PC-3 (cell line): ENCODE measurements around the gene WDR33. TPM values are rescaled to one million over a fixed set of nuclear protein-coding genes. Genes with fewer than 3 reads are reported as not detected.
A peak's percentile ranks its signal among the peaks of the same experiment; 100 is the strongest.

Experiments used
- ATAC-seq: fragments of 200-7000 bp; cut with Tn5 transposase; 2 replicates; pipeline ENCODE4 v1.9.1; 2020; ENCODE audit warnings: mild to moderate bottlenecking, moderate library complexity
- BruUV-seq: library from RNA; stranded (reverse); fragments of 400-500 nt; replicated peaks from 2 replicates; lab custom pipeline; 2021; lab: Mats Ljungman, UMichigan
- CTCF ChIA-PET: fragments of 300-600 bp; sonication (Branson Sonifier 250); formaldehyde crosslinking; loops from one replicate; lab custom pipeline; 2022; ENCODE audit warnings: antibody characterized with exemption; lab: Charles Lee
- POLR2A ChIA-PET: fragments of 300-600 bp; sonication (Branson Sonifier 250); formaldehyde crosslinking; loops from one replicate; lab custom pipeline; 2022; ENCODE audit warnings: antibody characterized with exemption; ENCODE audit not compliant: unreplicated experiment; lab: Charles Lee
- DNase-seq: peaks from one replicate; pipeline ENCODE4 v3.0.0-alpha.2; 2015
- H2AFZ ChIP-seq: fragments of 300-600 bp; sonication (generic); 2 replicates; pipeline ENCODE4 v1.6.0; 2016; ENCODE audit warnings: antibody characterized with exemption, low read length
- H3F3A ChIP-seq: fragments of 300-600 bp; sonication (generic); one replicate; pipeline ENCODE4 v1.6.0; 2017; ENCODE audit warnings: antibody characterized with exemption, low read length, control low read depth, mild to moderate bottlenecking; ENCODE audit not compliant: unreplicated experiment
- H3K27ac ChIP-seq: fragments of 300-600 bp; sonication (generic); 2 replicates; pipeline ENCODE4 v1.5.1; 2016; ENCODE audit warnings: mild to moderate bottlenecking, low read length
- H3K27me3 ChIP-seq: fragments of 300-600 bp; sonication (generic); 2 replicates; pipeline ENCODE4 v1.6.1; 2016; ENCODE audit warnings: low read length, mixed read lengths
- H3K36me3 ChIP-seq: fragments of 300-600 bp; sonication (generic); 2 replicates; pipeline ENCODE4 v1.6.1; 2016; ENCODE audit warnings: low read depth, mixed run types, low read length, mixed read lengths
- H3K4me1 ChIP-seq: fragments of 300-600 bp; sonication (generic); 2 replicates; pipeline ENCODE4 v1.5.1; 2016; ENCODE audit warnings: low read length; ENCODE audit not compliant: insufficient read depth
- H3K4me2 ChIP-seq: fragments of 300-600 bp; sonication (generic); 2 replicates; pipeline ENCODE4 v1.6.0; 2016; ENCODE audit warnings: low read length
- H3K4me3 ChIP-seq: fragments of 300-600 bp; sonication (generic); 2 replicates; pipeline ENCODE4 v1.5.1; 2016; ENCODE audit warnings: mild to moderate bottlenecking, low read length, mixed read lengths
- H3K79me2 ChIP-seq: fragments of 300-600 bp; sonication (generic); 2 replicates; pipeline ENCODE4 v1.6.1; 2017; ENCODE audit warnings: low read length, mixed read lengths
- H3K9ac ChIP-seq: fragments of 300-600 bp; sonication (generic); 2 replicates; pipeline ENCODE4 v1.6.0; 2016; ENCODE audit warnings: mild to moderate bottlenecking, low read length
- H3K9me2 ChIP-seq: fragments of 300-600 bp; sonication (generic); replicated peaks from 2 replicates; pipeline ENCODE4 v1.6.1; 2016; ENCODE audit warnings: mixed run types, low read length, mixed read lengths
- H3K9me3 ChIP-seq: fragments of 300-600 bp; sonication (generic); 2 replicates; pipeline ENCODE4 v1.6.1; 2016; ENCODE audit warnings: low read length, mixed read lengths
- H4K20me1 ChIP-seq: fragments of 300-600 bp; sonication (generic); 2 replicates; pipeline ENCODE4 v1.6.1; 2016; ENCODE audit warnings: low read length, mixed read lengths
- EZH2 ChIP-seq: fragments of 300-600 bp; sonication (generic); IDR thresholded peaks from one replicate; pipeline ENCODE4 v1.6.1; 2017; ENCODE audit warnings: antibody characterized with exemption, mild to moderate bottlenecking, low read length; ENCODE audit not compliant: unreplicated experiment
- EZH2phosphoT487 ChIP-seq: fragments of 300-600 bp; sonication (generic); IDR thresholded peaks from 2 replicates; pipeline ENCODE4 v1.6.1; 2018; ENCODE audit warnings: mild to moderate bottlenecking, antibody characterized with exemption, low read length, borderline replicate concordance
- intact Hi-C: fragments of 100-400 bp; cut with micrococcal nuclease; formaldehyde crosslinking; loops from 2 replicates; pipeline ENCODE4 v1.9.0; 2023
- total RNA-seq: library from RNA; depleted of rRNA; stranded (reverse); fragments of >200 nt; gene quantifications from 2 replicates; pipeline ENCODE4 v1.2.3, GENCODE V29; 2014
- TF ChIP-seq, protein P1 (sequence below): fragments of 300-600 bp; sonication (generic); conservative IDR thresholded peaks from 2 replicates; pipeline ENCODE4 v1.5.1; 2017; ENCODE audit warnings: antibody characterized with exemption, low read depth, mild to moderate bottlenecking, low read length

The WDR33 gene
- total RNA-seq, 1 experiment from 2014 or later, result 31.7 TPM

DNA sequence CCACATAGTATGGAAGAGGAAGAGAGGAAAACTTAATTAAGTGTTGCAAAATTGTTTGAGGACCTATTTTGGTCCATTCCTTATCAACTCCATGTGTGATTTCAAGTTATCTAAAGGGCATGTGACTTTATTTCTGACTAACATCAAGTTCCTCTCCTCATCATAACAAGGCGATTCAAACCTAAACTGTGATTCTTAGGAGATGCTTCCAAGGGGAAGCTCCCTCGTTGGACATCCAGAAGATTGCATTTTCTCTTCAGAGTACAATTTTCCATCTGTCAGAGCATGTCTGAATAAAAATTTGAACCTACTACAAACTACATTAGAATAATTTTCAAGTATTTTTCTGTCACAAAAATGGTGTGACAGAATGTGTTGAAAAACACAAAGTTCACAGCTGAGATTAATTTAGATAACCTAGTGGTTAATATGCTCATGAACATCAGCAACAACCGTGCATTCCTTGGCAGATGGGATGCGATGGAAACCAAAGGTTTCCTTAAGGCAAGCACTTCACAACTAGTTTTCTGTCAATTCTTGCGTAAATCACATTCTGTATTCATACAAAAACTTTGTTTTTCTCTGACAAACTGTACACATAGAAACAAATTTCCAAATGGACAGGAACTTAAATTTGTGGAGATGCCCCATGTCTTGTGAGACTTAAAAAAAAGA lies 105.4 kb downstream of the WDR33 start:
- CTCF ChIA-PET, result no interaction called here
- peaks cover 23% of the 10 kb centered on the region for H3K36me3 ChIP-seq
- intact Hi-C loops, result no loop called here

DNA sequence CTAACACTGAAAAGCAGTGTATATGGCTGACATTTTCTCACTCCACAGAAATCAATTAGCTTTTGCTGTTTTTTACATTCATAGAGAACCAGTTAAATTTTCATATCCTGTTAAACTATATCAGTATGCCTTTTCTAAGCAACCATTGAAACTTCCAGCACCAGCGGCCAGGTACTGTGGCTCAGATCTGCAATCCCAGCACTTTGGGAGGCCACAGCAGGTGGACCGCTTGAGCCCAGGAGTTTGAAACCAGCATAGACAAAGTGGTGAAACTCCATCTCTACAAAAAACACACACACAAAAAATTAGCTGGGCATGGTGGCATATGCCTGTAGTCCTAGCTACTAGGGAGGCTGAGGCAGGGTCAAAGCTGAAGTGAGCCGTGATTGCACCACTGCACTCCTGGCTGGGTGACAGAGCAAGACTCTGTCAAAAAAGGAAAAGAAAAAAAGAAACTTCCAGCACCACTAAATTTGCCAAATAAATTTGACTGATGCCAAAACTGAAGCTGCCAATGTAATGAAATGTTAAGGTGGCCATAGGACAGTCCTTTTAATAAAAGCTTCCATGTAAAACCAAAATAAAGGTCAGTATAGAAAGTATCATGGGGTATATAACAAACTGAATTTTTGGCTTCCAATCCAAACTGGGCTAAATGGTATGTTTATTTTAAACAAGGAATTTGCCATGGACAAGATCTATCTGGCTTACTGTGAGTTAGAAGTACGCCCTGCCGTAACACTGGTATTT lies 106.2 kb downstream of the WDR33 start:
- Histone ChIP-seq H4K20me1 (peaks cover 11% of the 10 kb centered on the region; the same call in 1 of the 2 replicates), H3K27ac (no peak overlapping the region), H3K36me3 (peaks cover 23% of the 10 kb centered on the region), H3K4me2 (0 out of 2 replicates have a peak overlapping the region, but pooled peaks have one; percentile 1), H3F3A (no peaks in the 10 kb centered on the region), H3K27me3 (no peaks in the 10 kb centered on the region), H3K4me1 (peaks cover 38% of the 10 kb centered on the region), H3K9me3 (no peaks in the 10 kb centered on the region), H3K4me3 (no peak overlapping the region), H3K9ac (no peak overlapping the region), H3K9me2 (no peaks in the 10 kb centered on the region), H3K79me2 (peaks cover 30% of the 10 kb centered on the region), H2AFZ (no peak overlapping the region)
- CTCF ChIA-PET, result interaction anchor here (0.7 kb wide), 1 partner anchor 139 kb away, joined by 3 read pairs; no protein-coding TSS in a partner anchor
- no TSS peak for BruUV-seq
- DNase-seq (no peak), ATAC-seq (no peak)
- POLR2A ChIA-PET, result interaction anchor here (0.6 kb wide), 1 partner anchor 142 kb away, joined by 4 read pairs; no protein-coding TSS in a partner anchor
- intact Hi-C loops, result no loop called here
- no peak for TF ChIP-seq EZH2phosphoT487
- no peak for TF ChIP-seq EZH2

More for the DNA sequence above, 105.4 kb downstream of the WDR33 start:
- peaks cover 30% of the 10 kb centered on the region for H3K79me2 ChIP-seq
- DNase-seq (no peak), ATAC-seq (no peak)
- no peaks in the 10 kb centered on the region for H3K27me3 ChIP-seq
- TF ChIP-seq EZH2phosphoT487 (no peak), EZH2 (no peak)
- TF ChIP-seq, protein P1, sequence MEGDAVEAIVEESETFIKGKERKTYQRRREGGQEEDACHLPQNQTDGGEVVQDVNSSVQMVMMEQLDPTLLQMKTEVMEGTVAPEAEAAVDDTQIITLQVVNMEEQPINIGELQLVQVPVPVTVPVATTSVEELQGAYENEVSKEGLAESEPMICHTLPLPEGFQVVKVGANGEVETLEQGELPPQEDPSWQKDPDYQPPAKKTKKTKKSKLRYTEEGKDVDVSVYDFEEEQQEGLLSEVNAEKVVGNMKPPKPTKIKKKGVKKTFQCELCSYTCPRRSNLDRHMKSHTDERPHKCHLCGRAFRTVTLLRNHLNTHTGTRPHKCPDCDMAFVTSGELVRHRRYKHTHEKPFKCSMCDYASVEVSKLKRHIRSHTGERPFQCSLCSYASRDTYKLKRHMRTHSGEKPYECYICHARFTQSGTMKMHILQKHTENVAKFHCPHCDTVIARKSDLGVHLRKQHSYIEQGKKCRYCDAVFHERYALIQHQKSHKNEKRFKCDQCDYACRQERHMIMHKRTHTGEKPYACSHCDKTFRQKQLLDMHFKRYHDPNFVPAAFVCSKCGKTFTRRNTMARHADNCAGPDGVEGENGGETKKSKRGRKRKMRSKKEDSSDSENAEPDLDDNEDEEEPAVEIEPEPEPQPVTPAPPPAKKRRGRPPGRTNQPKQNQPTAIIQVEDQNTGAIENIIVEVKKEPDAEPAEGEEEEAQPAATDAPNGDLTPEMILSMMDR, result no peak
- no peak overlapping the region for H3K4me2 ChIP-seq
- POLR2A ChIA-PET, result no interaction called here
- H3K4me1 ChIP-seq, result peaks cover 33% of the 10 kb centered on the region
- H3K27ac ChIP-seq, result no peak overlapping the region
- no peaks in the 10 kb centered on the region for H3K9me2 ChIP-seq
- H4K20me1 ChIP-seq, result peaks cover 11% of the 10 kb centered on the region; the same call in 1 of the 2 replicates
- H3K9ac ChIP-seq, result no peak overlapping the region
- H3K9me3 ChIP-seq, result no peaks in the 10 kb centered on the region
- H3F3A ChIP-seq, result no peaks in the 10 kb centered on the region
- BruUV-seq, result no TSS peak
- no peak overlapping the region for H2AFZ ChIP-seq
- no peak overlapping the region for H3K4me3 ChIP-seq

DNA sequence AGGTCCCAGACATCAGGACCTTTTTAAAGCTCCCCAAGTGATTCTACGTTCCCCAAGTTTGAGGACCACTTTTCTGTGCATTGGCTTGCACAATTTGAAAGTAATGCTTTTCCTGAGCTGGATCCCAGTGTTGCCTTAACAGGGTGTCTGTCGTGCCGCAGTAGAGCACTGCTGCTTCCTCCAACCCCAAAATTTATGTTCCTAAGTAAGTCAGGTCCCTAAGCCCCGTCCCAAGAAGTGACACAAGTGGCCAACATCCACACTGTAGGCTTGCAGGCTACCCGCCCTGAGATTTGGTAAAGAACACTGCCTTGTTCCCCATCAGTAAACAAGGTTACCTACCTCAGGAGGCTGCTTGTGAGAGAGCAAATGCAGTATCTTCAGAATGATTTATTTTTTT lies 107.7 kb downstream of the WDR33 start:
- ATAC-seq (no peak), DNase-seq (no peak)
- peaks cover 11% of the 10 kb centered on the region; the same call in 1 of the 2 replicates for H4K20me1 ChIP-seq
- no peaks in the 10 kb centered on the region for H3K9me3 ChIP-seq
- peak overlapping the region; percentile 95 for H3K4me2 ChIP-seq
- ChIA-PET CTCF (no interaction called here), POLR2A (no interaction called here)
- H3K27ac ChIP-seq, result no peak overlapping the region
- peaks cover 20% of the 10 kb centered on the region for H3K36me3 ChIP-seq
- H3K9ac ChIP-seq, result 0 out of 2 replicates have a peak overlapping the region, but pooled peaks have one; percentile 85
- H3K27me3 ChIP-seq, result no peaks in the 10 kb centered on the region
- no peak overlapping the region for H2AFZ ChIP-seq
- TF ChIP-seq, protein P1, result no peak
- TF ChIP-seq EZH2phosphoT487, result no peak
- no peak for TF ChIP-seq EZH2
- peak overlapping the region; percentile 73 for H3K4me3 ChIP-seq
- H3K79me2 ChIP-seq, result peaks cover 30% of the 10 kb centered on the region
- H3K4me1 ChIP-seq, result peaks cover 38% of the 10 kb centered on the region
- H3F3A ChIP-seq, result no peaks in the 10 kb centered on the region
- no TSS peak for BruUV-seq
- no peaks in the 10 kb centered on the region for H3K9me2 ChIP-seq
- intact Hi-C loops, result no loop called here
